ENCODE measurements around the gene OR6B2.
"Not testable (repeated sequence)": the region's sequence is repeated elsewhere in the genome, so short reads cannot be mapped to it uniquely, and the experiment has no call there.

OR6B2 gene

DNA sequence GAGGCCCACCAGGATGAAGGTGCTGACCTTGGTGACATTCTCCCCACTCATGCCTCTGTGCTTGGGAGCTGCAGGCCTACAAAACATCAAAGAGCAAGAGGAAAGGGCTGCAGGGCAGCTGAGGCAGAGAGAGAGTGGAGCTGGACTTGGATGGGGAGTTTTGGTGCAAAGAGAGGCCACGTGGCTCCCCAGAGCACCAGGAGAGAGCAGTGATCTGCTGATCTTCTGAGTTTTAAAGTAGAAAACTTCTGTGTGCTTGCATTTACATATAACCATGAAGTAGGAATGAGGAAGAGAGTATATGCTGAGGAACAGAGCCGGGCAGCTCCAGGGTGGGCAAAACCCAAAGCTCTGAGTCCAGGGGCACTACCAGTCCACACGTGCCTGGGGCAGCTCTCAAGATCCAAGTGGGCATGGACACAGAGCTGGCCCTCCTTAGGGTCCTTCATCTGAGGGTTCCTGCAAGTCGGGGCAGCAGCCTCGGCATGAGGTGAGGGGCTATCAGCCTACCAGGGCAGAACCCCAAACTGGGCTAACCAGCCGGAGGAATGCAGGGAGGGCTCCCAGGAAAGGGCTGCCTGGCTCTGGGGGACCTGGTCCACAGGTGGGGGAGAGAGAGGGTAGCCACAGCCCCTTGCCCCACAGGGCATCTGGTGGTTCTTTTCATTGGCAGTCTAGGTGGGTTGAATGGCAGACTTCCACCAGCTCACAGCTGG, at the start of gene OR6B2:
TSS of gene OR6B2 (minus strand) at position 51 of the 716 bp plus-strand sequence. CDS start at position 51, 0 bp downstream.
- no peak for DNase-seq

- no peak for DNase-seq
Measured at GRCh38 chr2:240078631-240079030, 48.4 kb upstream of the OR6B2 start.

GRCh38 chr2:240077442-240077841, 47.2 kb upstream of the OR6B2 start:
- DNase-seq, result no peak

DNA sequence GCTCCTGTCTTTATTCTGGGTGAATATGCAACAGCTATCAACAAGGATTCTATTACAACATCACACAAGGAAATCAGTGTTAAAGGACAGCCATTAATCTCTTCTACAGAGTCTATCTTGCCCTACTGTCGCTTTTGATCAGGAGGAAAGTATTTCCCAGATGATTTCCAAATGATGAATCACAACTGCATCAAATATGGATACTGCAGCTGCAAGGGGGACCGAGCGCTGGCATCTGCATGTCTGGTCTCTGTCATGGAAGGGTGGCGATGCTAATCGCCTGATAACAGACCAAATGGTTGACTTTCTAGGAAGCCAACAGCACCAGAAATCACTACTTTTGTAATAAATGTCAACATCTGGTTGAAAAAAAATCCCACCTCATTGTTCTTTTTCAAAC, 44.3 kb upstream of the OR6B2 start:
- no peak for DNase-seq

- no peak for DNase-seq
Measured at GRCh38 chr2:240070907-240071306, 40.7 kb upstream of the OR6B2 start.

DNA sequence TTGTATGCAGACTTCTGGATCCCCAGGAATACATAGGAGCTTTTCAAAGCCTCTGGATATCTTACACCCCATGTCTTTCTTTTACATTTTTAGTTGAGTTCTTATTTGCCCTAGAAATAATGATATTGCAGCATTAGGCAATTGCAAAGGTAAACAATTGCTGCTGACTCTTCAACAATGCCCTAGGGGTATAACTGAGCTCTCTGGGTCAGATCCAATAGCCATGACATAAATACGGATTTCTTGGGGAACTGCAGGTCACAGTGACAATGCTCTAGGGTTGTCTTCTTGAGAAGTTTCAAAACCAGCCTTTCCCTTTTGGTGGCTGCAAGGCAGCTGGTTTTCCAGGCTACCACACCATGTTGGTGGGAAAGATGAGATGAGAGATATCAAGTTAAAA, 39.6 kb upstream of the OR6B2 start:
- no peak for DNase-seq

DNA sequence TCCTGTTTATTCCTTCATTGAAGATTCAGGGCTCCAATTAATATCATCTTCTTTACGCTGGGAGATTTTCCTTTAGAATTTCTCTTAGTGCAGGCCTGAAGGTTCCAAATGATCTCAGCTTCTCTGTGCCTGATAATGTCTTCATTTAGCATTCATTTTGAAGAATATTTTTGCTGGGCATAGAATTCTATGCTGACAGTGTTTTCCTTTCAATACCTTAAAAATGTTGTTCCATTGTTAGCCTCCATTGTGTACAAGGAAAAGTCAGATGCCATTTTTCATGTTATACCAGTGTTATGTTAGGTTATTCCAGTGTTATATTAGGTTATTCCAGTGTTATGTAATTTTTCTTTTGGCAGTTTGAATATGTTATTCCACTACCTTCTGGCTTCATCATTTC, 38.0 kb upstream of the OR6B2 start:
- no peak for DNase-seq

DNA sequence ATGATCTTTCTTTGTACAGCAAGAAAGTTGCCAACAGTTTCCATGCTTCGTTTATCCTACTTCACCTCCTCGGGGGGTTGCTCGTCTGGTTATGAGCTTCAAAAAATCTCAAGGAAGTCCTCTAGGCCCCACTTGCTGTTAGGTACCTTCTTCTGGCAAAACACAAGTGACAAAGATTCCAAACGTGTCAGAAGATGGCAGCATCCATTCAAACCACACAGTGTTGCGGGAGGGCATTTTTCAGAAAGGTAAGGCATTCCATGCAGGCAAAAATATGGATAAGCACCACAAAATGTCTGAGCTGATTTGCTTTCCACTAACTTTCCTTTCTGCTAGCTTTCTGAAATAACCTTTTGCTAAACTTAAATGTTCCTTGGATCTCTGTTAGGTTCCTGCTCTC, 36.3 kb upstream of the OR6B2 start:
- no peak for DNase-seq

- no peak for DNase-seq
Measured at GRCh38 chr2:240064898-240065297, 34.7 kb upstream of the OR6B2 start.

- peak; percentile 28 to 64 for DNase-seq
Measured at GRCh38 chr2:240060977-240061591, 30.9 kb upstream of the OR6B2 start.

DNA sequence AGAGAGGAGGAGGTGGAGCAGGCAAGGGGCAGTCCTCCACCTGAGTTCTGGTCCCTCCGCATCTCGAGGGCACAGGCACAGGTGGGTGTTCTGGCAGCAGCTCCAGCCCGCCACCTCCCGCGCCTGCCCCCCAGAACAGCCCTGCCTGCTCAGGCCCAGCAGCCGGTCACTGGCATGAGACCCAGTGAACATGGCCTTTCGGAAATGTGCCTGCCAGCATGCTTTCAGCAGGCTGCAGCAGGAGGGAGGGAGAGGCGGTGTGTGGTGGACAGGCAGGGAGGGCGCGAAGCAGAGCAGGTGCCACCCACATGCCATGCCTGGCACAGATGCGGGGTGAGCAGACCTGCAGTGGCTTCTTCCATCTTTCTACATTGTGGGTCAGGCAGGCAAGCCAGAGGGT, 26.4 kb upstream of the OR6B2 start:
- no peak for DNase-seq

DNA sequence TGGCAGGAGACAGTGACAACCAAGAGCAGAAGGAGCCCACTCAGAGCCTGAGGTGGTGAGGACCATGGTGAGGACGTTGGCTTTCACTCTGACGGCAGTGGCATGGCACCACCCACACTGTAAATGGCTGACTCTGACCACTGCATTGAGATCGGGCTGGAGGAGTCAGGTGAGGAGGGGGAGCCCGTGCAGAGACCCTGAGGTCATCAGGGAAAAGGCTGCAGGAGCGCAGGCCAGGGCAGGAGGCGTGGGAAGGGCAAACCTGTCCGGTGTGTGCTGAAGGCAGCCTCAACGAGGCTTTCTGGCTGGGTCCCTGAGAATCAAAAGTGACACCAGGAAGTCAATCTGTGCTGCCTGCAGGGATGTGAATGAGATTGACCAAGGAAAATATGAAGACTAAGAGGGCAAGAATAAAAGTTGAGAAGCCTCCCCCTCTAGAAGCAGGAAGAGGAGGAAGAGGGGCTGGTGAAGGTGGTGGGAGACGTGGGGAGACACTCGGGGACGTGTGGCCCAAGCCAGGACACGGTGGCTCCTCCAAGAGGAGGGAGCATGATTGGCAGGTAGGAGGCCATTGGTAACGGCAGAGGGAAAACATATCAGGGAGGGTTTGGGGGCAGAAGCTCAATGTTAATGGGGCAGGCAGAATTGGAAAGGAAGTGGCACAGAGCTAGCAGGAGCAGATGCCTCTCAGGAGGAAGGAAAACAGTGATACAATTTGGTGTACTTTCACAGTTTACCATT, 25.1 kb upstream of the OR6B2 start:
- no peak for DNase-seq

GRCh38 chr2:240053173-240054155, 23.2 kb upstream of the OR6B2 start, which contains the start of gene OR6B3:
OR6B3 (minus strand) TSS chr2:240053521.
- DNase-seq, result no peak

DNA sequence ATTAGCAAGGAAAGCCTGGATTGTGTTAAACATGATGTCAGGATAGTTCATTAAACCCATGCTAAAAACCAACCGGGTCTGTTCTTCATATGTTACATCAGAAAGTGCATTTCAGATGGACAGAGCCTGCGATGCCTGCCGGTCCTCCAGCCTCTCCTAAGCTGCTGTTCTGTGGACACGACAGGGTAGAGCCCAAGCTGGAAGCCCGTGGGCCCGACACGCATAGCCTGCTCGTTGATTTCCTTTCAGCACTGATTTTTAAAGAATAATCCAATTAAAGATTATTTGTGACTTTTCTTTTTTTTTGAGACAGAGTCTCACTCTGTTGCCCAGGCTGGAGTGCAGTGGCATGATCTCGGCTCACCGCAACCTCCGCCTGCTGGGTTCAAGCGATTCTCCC, 22.3 kb upstream of the OR6B2 start:
- DNase-seq, result no peak

DNA sequence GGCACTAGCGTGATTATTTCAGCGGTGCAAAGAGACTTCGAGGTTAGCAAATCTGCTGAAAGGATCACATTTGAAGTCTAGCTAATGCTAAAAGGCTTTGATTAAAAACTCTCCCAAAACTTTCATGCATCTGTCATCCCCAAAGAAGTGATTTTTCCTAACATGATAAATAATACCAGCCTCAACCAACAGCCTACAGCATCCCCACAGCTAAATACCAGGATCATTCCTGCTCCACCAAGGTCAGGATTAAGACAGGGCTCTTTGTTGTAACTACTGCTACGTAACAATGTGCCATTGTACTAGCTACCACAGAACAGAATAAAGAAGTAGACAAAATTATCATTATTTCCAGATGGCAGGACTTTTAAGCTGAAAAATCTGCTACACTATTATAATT, 21.5 kb upstream of the OR6B2 start:
- DNase-seq, result no peak

DNA sequence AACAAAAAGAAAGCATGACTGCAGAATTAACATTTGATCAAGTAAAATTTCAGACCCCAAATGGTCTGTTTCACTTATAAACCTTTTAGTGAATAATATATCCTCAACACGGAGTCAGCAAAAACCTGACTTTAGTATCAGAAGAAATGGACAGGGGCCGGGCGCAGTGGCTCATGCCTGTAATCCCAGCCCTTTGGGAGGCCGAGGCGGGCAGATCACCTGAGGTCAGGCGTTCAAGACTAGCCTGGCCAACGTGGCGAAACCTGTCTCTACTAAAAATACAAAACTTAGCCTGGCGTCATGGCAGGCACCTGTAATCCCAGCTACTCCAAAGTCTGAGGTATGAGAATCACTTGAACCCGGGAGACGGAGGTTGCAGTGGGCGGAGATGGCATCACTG, 20.0 kb upstream of the OR6B2 start:
- no peak for DNase-seq

GRCh38 chr2:240048237-240048636, 18.0 kb upstream of the OR6B2 start:
- no peak for DNase-seq

DNA sequence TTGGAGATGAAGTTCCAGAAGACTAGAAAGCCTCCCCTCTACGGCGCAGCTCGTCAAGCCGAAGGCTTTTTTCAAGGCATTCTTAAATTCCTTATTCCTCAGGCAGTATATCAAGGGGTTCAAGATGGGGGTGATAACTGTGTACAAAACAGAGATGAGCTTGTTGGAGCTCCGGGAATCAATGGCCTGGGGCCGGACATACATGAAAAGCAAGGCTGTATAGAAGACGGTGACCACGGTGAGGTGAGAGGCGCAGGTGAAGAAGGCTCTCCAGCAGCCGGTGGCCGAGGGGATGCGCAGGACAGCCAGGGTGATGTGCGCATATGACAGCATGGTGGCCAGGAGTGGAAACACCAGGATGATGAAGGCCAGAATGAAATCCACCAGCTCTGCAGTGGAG, 14.9 kb upstream of the OR6B2 start:
- no peak for DNase-seq

- DNase-seq, result not testable (repeated sequence)
Measured at GRCh38 chr2:240044096-240044495, 13.9 kb upstream of the OR6B2 start.

GRCh38 chr2:240043279-240043989, 13.2 kb upstream of the OR6B2 start:
- DNase-seq, result no peak

DNA sequence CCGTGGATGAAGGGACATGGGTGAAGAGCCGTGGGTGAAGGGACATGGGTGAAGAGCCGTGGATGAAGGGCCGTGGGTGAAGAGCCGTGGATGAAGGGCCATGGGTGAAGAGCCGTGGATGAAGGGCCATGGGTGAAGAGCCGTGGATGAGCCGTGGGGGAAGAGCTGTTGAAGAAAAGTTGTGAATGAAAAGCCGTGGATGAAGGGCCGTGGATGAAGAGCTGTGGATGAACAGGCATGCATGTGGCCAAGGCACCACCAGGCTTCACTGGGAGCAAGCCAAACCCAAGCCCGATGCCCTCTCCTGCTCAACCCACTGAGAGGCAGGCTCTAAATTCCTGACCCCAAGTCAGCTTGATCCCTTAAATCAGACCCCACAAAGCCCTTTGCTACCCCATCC, 12.5 kb upstream of the OR6B2 start:
- no peak for DNase-seq

GRCh38 chr2:240041363-240041762, 11.1 kb upstream of the OR6B2 start:
- no peak for DNase-seq
